Measurements from ENCODE around the gene SMAP2.

DNA sequence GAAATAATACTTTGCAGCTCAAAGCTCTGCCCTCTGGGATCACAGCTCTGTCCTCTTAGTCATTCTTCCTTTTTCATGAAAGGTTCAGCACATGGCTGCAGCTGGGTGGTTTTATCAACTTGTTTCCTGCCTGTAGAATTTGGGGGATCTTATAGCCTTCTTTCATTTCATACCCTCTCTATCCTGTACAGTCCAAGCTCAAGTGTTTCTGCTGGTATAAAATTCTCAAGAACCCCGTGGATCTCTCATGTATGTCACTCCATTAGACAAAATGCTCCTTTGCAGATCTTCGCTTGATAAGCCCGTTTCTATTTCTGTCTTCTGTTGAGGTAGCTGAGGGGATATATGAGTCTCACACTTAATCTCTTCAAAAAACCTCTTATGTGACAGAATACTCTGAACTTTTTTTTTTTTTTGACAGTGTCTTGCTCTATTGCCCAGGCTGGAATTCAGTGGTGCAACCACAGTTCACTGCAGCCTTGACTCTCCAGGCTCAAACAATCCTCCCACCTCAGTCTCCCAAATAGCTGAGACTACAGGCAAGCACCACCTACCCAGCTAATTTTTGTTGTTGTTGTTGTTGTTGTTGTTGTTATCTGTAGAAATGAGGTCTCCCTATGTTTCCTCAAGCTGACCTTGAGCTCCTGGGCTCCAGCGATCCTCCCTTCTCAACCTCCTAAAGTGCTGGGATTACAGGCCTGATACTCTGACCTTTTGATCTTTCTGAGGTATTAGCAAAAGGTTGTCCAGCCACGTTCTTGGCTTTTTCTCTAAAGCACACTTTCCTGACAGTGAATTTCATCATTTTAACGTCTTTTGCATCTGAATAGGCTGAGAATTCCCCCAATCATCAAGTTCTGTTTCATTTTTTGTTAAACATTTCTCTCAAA, 31.8 kb upstream of the SMAP2 start:
- TF ChIP-seq CHD1 (IDR thresholded peaks at IDR 0.05; ENCODE audit: low read depth, low read length): no peak
- no peak for TF ChIP-seq SMC3 (IDR thresholded peaks at IDR 0.05; ENCODE audit: low read depth, low read length)
- TF ChIP-seq, protein P1, sequence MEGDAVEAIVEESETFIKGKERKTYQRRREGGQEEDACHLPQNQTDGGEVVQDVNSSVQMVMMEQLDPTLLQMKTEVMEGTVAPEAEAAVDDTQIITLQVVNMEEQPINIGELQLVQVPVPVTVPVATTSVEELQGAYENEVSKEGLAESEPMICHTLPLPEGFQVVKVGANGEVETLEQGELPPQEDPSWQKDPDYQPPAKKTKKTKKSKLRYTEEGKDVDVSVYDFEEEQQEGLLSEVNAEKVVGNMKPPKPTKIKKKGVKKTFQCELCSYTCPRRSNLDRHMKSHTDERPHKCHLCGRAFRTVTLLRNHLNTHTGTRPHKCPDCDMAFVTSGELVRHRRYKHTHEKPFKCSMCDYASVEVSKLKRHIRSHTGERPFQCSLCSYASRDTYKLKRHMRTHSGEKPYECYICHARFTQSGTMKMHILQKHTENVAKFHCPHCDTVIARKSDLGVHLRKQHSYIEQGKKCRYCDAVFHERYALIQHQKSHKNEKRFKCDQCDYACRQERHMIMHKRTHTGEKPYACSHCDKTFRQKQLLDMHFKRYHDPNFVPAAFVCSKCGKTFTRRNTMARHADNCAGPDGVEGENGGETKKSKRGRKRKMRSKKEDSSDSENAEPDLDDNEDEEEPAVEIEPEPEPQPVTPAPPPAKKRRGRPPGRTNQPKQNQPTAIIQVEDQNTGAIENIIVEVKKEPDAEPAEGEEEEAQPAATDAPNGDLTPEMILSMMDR (conservative IDR thresholded peaks at IDR 0.05; ENCODE audit: low read depth, low read length): no peak
- no peak for TF ChIP-seq POLR2A (IDR thresholded peaks at IDR 0.05; ENCODE audit: low read depth, low read length)
- no peak for TF ChIP-seq MAFK (IDR thresholded peaks at IDR 0.05; ENCODE audit: low read depth, low read length)
- no peak for TF ChIP-seq RFX5 (IDR thresholded peaks at IDR 0.05; ENCODE audit: low read depth, low read length)

Measured in IMR-90 (cell line).